Pancreas (tissue), 10 donors: ENCODE results near the gene ZNF836. TPM values are rescaled to one million over a fixed set of nuclear protein-coding genes. Genes with fewer than 3 reads are reported as not detected.

Source experiments
- ATAC-seq, 4 donors: fragments of 200-7000 bp; cut with Tn5 transposase; one replicate each; pipeline versions ENCODE4 v1.8.0 to v1.9.1; 2020; ENCODE audit warnings: mild to moderate bottlenecking in 4 of 4, moderate library complexity in 4 of 4
- DNase-seq, 6 donors: peaks; one replicate each; pipeline ENCODE4 v3.0.0-alpha.2; 2020
- FAIRE-seq: peaks from 2 replicates; lab custom pipeline; 2012; peaks lifted over from hg19 to GRCh38; lab: Jason Lieb, UNC
- H3K27ac ChIP-seq, 4 donors: fragments of 200-600 bp; sonication (generic); 1 replicate in 3 of 4; 2 replicates in 1 of 4; pipeline versions ENCODE4 v1.5.0 to v1.8.0; 2020
- H3K27me3 ChIP-seq, 4 donors: fragments of 200-600 bp; one replicate each; pipeline ENCODE4 v1.8.0; 2021
- H3K36me3 ChIP-seq, 3 donors: fragments of 200-600 bp; sonication (generic) in 1 of 3; one replicate each; pipeline versions ENCODE4 v1.5.0 to v1.8.0; 2020 to 2021
- H3K4me1 ChIP-seq, 3 donors: fragments of 200-600 bp; one replicate each; pipeline ENCODE4 v1.8.0; 2021
- H3K4me3 ChIP-seq, 4 donors: fragments of 200-600 bp; sonication (generic) in 2 of 4; one replicate each; pipeline versions ENCODE4 v1.5.0 to v1.8.0; 2020 to 2021
- H3K9me3 ChIP-seq, 4 donors: fragments of 200-600 bp; one replicate each; pipeline ENCODE4 v1.8.0; 2021
- WGBS, 2 donors: extraction: QIAGEN DNeasy Blood & Tissue Kit; methylation state at CpG; one replicate each; pipeline ENCODE4 v1.1.7; 2013; 5-methylcytosine and 5-hydroxymethylcytosine counted together
- intact Hi-C, 3 donors: fragments of 100-400 bp; cut with DNase I; formaldehyde crosslinking; loops; one replicate each; pipeline versions ENCODE4 v1.11.1 to v1.14.2; 2022
- polyA plus RNA-seq, 2 donors: library from polyadenylated mRNA; stranded (reverse); fragments of 200-250 nt; gene quantifications; one replicate each; pipeline ENCODE4 v1.2.3, GENCODE V29; 2013
- total RNA-seq, 6 donors: library from RNA; stranded (reverse); fragmentation: NEBNext Ultra II Directional in 4 of 6; extraction: Animal tissue kit (Norgen Biotek cat#: 25700) in 4 of 6; gene quantifications; one replicate each; pipeline versions ENCODE4 v1.2.1 to v1.2.4, GENCODE V29; 2021 to 2023
- TF ChIP-seq, protein P1 (sequence below), 4 donors: fragments of 200-600 bp; sonication (generic) in 3 of 4; IDR thresholded peaks; one replicate each; pipeline versions ENCODE4 v1.5.0 to v1.8.0; 2021; ENCODE audit warnings: antibody characterized with exemption in 4 of 4
- donor health status: healthy with polysubstance abuse.
- donor health status: DM: no; HTN: no; CAD: no; lungs with moderate emphysema.
- donor health status: DM: no; HTN: no; CAD: no.
- donor health status: control.
- donor health status: control.
- donor health status: Bipolar disorder and iron deficiency.
- donor health status: DM: yes; HTN: yes; CAD: no.
- donor health status: DM: no; HTN: no; CAD: no.
- donor health status: DM: no; HTN: no; CAD: no.
- donor health status: DM: yes; HTN: yes; CAD: no.

Gene ZNF836
- total and polyA plus RNA-seq, 8 donors = 2.0 to 9.2 (median 6.8) TPM

DNA sequence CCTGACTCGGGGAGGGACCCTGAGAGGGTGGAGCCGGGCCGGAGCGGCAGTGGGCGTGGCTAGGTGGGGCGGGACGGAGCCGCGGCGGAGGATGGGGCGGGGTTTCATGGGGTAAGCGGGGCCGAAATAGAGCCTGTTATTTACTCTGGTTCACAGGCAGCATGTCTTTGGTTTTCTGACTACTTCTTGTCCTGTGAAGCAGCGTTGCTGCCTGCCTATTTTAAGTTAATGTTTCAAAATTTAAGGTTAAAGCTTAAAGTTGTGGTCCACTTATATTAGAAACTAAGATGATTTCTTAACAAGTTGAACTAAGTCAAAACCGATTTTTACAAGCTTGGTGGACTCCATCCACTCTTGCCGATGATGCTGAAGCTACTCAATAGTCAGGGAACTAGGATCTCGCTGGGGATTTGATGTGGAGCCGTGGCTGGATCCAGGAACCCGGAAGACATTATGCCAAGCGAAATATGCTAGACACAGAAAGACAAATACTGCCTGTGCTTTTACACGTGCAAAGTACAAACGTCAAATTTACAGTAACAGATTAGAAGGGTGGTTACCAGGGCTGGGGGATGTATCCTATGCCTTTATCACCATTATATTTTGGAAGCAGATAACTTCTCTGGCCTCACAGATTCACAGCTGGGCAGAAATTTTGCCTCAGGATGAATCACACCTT lies 31.2 kb downstream of the ZNF836 start:
- no peaks in the 10 kb centered on the region for H3K9me3 ChIP-seq
- ATAC-seq (no peak), FAIRE-seq (peak; percentile 90), DNase-seq (peak in 3 of 6 donors; percentile 18 to 99 (median 99))
- 3 to 6% methylated on average over 22 of the region's 22 CpGs for WGBS, 2 donors
- TF ChIP-seq, protein P1, sequence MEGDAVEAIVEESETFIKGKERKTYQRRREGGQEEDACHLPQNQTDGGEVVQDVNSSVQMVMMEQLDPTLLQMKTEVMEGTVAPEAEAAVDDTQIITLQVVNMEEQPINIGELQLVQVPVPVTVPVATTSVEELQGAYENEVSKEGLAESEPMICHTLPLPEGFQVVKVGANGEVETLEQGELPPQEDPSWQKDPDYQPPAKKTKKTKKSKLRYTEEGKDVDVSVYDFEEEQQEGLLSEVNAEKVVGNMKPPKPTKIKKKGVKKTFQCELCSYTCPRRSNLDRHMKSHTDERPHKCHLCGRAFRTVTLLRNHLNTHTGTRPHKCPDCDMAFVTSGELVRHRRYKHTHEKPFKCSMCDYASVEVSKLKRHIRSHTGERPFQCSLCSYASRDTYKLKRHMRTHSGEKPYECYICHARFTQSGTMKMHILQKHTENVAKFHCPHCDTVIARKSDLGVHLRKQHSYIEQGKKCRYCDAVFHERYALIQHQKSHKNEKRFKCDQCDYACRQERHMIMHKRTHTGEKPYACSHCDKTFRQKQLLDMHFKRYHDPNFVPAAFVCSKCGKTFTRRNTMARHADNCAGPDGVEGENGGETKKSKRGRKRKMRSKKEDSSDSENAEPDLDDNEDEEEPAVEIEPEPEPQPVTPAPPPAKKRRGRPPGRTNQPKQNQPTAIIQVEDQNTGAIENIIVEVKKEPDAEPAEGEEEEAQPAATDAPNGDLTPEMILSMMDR (IDR thresholded peaks at IDR 0.05) = no peak
- peaks cover 6 to 11% (median 7%) of the 10 kb centered on the region in 3 donors for H3K4me1 ChIP-seq
- intact Hi-C loops = no loop called here
- H3K4me3 ChIP-seq = peak overlapping the region in 2 of 4 donors; percentile 76 to 87
- no peaks in the 10 kb centered on the region for H3K27me3 ChIP-seq
- no peaks in the 10 kb centered on the region for H3K36me3 ChIP-seq
- peak overlapping the region in 3 of 4 donors; percentile 95 to 97 (median 95) for H3K27ac ChIP-seq

DNA sequence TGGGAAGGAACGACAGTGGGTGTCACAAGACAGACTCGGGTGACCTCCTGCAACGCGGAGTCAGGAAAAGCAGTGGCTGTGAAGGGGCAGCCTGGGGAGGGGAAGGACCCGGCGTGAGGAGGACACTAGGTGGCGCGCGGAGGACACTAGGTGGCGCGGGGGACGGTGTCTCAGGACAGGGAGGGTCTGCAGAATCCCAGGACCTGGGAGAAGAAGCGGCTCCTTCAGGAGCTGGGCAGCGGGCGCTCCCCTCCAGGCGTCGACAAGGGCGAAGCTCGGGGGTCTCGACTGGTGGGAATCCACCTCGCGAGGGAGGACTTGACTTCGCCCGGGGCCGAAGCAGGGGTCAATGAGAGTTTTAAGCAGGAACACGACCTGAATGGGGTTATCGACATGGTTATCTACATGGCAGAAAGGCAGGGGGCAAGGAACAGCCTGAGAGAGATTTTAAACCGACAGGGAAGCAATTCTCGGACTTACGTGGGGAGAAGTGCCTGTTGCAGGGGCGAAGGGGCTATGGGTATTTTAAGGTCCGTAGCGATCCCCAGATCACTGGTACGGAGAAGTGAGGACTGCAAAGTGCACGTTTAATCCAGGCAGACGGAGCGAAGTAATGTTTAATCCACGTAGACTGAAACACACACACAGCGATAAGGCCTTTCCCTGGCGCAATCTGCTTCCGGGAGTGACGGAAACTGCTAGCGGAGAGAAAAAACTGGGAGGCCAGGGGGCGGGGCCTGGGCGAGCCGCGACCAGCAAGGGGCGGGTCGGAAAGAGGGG lies 32.0 kb downstream of the ZNF836 start, which contains the start of gene ZNF616:
ZNF616 (minus strand) TSS at position 687 of the 780 bp plus-strand sequence. CDS start 9,426 bp downstream, outside the sequence.
- Histone ChIP-seq H3K4me1 (peaks cover 6 to 11% (median 7%) of the 10 kb centered on the region in 3 donors), H3K9me3 (no peaks in the 10 kb centered on the region), H3K36me3 (no peaks in the 10 kb centered on the region), H3K27ac (peak within 1 kb of the TSS; percentile 85 to 97 (median 95)), H3K27me3 (no peaks in the 10 kb centered on the region), H3K4me3 (peak within 1 kb of the TSS; percentile 65 to 87 (median 74))
- intact Hi-C loops = loop anchor here in 2 of 3 donors (5.0 to 10.0 kb wide), 2 partner anchors 98 to 105 kb away; no protein-coding TSS in a partner anchor
- WGBS, 2 donors = 0 to 1% methylated on average over 49 of the region's 49 CpGs
- ATAC-seq (peak; percentile 96 to 99 (median 98)), DNase-seq (peak; percentile 84 to 99 (median 98)), FAIRE-seq (no peak)
- TF ChIP-seq, protein P1 (IDR thresholded peaks at IDR 0.05) = peak; percentile 38 to 63 (median 59)

DNA sequence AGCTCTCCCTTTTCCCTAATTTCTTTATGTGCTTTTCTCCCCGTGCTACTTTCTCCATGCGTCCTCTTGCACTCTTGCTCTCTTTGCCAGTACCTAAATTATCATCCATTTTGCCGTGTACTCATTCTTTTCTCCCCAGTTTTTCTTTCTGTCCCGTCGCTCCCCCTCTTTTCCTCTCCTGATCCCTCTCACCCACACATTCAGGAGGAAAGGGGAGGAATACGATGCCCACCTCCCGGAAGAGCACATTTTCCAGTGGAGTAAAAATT lies 32.5 kb downstream of the ZNF836 start:
- no peak for ATAC-seq
- H3K36me3 ChIP-seq = no peaks in the 10 kb centered on the region
- DNase-seq = no peak
- peaks cover 6 to 11% (median 7%) of the 10 kb centered on the region in 3 donors for H3K4me1 ChIP-seq
- H3K27me3 ChIP-seq = no peaks in the 10 kb centered on the region
- WGBS, 2 donors = 0 to 1% methylated on average over 7 of the region's 7 CpGs
- FAIRE-seq = no peak
- H3K27ac ChIP-seq = peak overlapping the region; percentile 85 to 97 (median 95)
- intact Hi-C loops = loop anchor here in 2 of 3 donors (5.0 to 10.0 kb wide), 2 partner anchors 98 to 106 kb away; no protein-coding TSS in a partner anchor
- no peaks in the 10 kb centered on the region for H3K9me3 ChIP-seq
- TF ChIP-seq, protein P1 (IDR thresholded peaks at IDR 0.05) = no peak
- H3K4me3 ChIP-seq = peak overlapping the region; percentile 65 to 87 (median 74)

DNA sequence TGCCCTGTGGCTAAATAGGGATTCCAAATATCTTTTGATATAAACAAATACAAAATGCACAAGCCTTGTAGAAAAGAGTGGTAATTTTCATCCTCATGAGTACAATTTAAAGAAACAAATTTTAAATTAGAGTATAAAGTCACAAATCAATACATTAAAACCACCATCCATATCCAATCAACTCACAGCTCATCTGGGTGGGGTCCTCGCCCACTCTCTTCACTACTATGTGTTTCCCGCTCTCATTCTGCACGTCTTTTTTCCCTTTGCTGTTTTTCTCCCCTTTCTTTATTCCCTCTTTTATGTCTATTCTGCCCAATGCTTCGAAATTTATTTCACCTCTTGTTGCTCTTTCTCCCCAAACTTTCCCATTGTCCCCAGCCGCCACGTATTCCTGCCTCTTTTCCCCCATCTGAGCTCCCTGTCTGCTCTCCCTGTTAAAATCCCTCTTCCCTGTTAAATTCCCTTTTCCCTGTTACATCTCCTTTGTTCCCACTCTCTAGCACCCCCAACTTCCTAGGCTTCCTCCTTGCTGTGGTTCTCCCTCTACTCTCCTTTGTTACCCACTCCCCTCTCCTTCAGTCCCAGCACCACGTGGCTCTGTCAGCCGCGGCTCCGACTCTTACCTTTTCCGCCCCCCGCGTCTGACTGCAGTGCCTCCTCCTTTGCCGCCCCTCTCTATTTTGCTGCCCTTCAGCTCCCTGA lies 33.0 kb downstream of the ZNF836 start:
- Histone ChIP-seq H3K4me1 (peaks cover 6 to 11% (median 7%) of the 10 kb centered on the region in 3 donors), H3K27ac (peak overlapping the region; percentile 85 to 97 (median 95)), H3K27me3 (no peaks in the 10 kb centered on the region), H3K9me3 (no peaks in the 10 kb centered on the region), H3K36me3 (no peaks in the 10 kb centered on the region), H3K4me3 (peak overlapping the region; percentile 65 to 87 (median 74))
- TF ChIP-seq, protein P1 (IDR thresholded peaks at IDR 0.05) = no peak
- ATAC-seq (peak in 2 of 4 donors; percentile 36 to 43), DNase-seq (peak in 3 of 6 donors; percentile 6 to 66 (median 15)), FAIRE-seq (no peak)
- intact Hi-C loops = loop anchor here in 2 of 3 donors (5.0 to 10.0 kb wide), 2 partner anchors 99 to 106 kb away; no protein-coding TSS in a partner anchor
- WGBS, 2 donors = 5 to 10% methylated on average over 14 of the region's 14 CpGs
